ENCODE data around the gene FCAR. TPM values are rescaled to one million over a fixed set of nuclear protein-coding genes. Genes with fewer than 3 reads are reported as not detected.

Gene FCAR
- total and polyA plus RNA-seq, 5 donors from 2014 or later, result 0.21 TPM; not detected in 4

- H3K27ac ChIP-seq (ENCODE audit: insufficient read depth, low read length, poor library complexity, severe bottlenecking), result no peak overlapping the region
- no peak overlapping the region for H3K4me3 Mint-ChIP-seq
- ATAC-seq (ENCODE audit: low read depth in 2 of 2), result peak in 1 of 2 donors; percentile 25
These were observed 1.5 kb downstream of the FCAR start for GRCh38 chr19:54875506-54875905.

DNA sequence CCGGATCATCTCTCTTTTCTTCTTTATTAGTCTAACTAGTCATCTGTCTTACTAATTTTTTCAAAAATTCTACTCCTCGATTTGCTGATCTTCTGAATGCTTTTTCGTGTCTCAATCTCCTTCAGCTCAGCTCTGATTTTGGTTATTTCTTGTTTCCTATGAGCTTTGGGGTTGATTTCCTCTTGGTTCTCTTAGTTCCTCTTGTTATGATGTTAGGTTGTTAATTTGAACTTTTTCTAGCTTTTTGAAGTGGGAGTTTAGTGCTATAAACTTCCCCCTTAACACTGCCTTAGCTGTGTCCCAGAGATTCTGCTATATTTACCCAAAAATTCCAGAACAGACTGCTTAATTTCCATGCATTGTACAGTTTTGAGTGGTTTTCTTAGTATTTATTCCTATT lies 3.4 kb downstream of the FCAR start:
- Histone ChIP-seq H3K27ac (ENCODE audit: insufficient read depth, low read length, poor library complexity, severe bottlenecking) (no peak overlapping the region), H3K4me1 (ENCODE audit: control insufficient read depth, insufficient read depth, low read length, poor library complexity, severe bottlenecking) (no peaks in the 10 kb centered on the region), H3K4me3 (ENCODE audit: low read depth, low read length) (no peak overlapping the region), H3K27me3 (ENCODE audit: control insufficient read depth, insufficient read depth, low read length) (no peaks in the 10 kb centered on the region), H3K36me3 (ENCODE audit: control insufficient read depth, insufficient read depth, low read length) (no peaks in the 10 kb centered on the region), H3K9me3 (ENCODE audit: control insufficient read depth in 2 of 2, low read length in 2 of 2) (no peaks in the 10 kb centered on the region)
- H3K27ac Mint-ChIP-seq, result no peak overlapping the region
- no peaks in the 10 kb centered on the region for H3K4me1 Mint-ChIP-seq
- no peaks in the 10 kb centered on the region for H3K36me3 Mint-ChIP-seq
- ATAC-seq (ENCODE audit: low read depth in 2 of 2) (no peak), DNase-seq (no peak)
- peaks cover 14% of the 10 kb centered on the region for H3K27me3 Mint-ChIP-seq
- H3K4me3 Mint-ChIP-seq, result no peak overlapping the region
- peaks cover 0 to 3% (median 0%) of the 10 kb centered on the region in 7 donors for H3K9me3 Mint-ChIP-seq

More at GRCh38 chr19:54875506-54875905, 1.5 kb downstream of the FCAR start:
- peaks cover 0 to 3% (median 0%) of the 10 kb centered on the region in 7 donors for H3K9me3 Mint-ChIP-seq
- no peaks in the 10 kb centered on the region for H3K4me1 ChIP-seq (ENCODE audit: control insufficient read depth, insufficient read depth, low read length, poor library complexity, severe bottlenecking)
- no peak overlapping the region for H3K27ac Mint-ChIP-seq
- no peaks in the 10 kb centered on the region for H3K36me3 ChIP-seq (ENCODE audit: control insufficient read depth, insufficient read depth, low read length)
- peaks cover 11% of the 10 kb centered on the region for H3K27me3 Mint-ChIP-seq
- DNase-seq, result no peak
- no peak overlapping the region for H3K4me3 ChIP-seq (ENCODE audit: low read depth, low read length)
- H3K36me3 Mint-ChIP-seq, result no peaks in the 10 kb centered on the region
- no peaks in the 10 kb centered on the region for H3K4me1 Mint-ChIP-seq
- H3K27me3 ChIP-seq (ENCODE audit: control insufficient read depth, insufficient read depth, low read length), result no peaks in the 10 kb centered on the region
- no peaks in the 10 kb centered on the region for H3K9me3 ChIP-seq (ENCODE audit: control insufficient read depth in 2 of 2, low read length in 2 of 2)

- H3K4me1 Mint-ChIP-seq, result peaks cover 0 to 2% (median 0%) of the 10 kb centered on the region in 4 donors
- no peak for ATAC-seq (ENCODE audit: low read depth in 2 of 2)
- H3K27me3 ChIP-seq (ENCODE audit: control insufficient read depth, insufficient read depth, low read length), result no peaks in the 10 kb centered on the region
These were observed 7.8 kb downstream of the FCAR start for GRCh38 chr19:54881884-54882283.

GRCh38 chr19:54882758-54883157 lies 8.7 kb downstream of the FCAR start:
- Histone ChIP-seq H3K36me3 (ENCODE audit: control insufficient read depth, insufficient read depth, low read length) (no peaks in the 10 kb centered on the region), H3K4me3 (ENCODE audit: low read depth, low read length) (no peak overlapping the region), H3K4me1 (ENCODE audit: control insufficient read depth, insufficient read depth, low read length, poor library complexity, severe bottlenecking) (no peaks in the 10 kb centered on the region), H3K27ac (ENCODE audit: insufficient read depth, low read length, poor library complexity, severe bottlenecking) (no peak overlapping the region), H3K27me3 (ENCODE audit: control insufficient read depth, insufficient read depth, low read length) (no peaks in the 10 kb centered on the region), H3K9me3 (ENCODE audit: control insufficient read depth in 2 of 2, low read length in 2 of 2) (no peaks in the 10 kb centered on the region)
- Mint-ChIP-seq H3K4me3 (no peak overlapping the region), H3K27me3 (peaks cover 12% of the 10 kb centered on the region), H3K4me1 (peaks cover 0 to 2% (median 0%) of the 10 kb centered on the region in 4 donors), H3K27ac (peak overlapping the region in 1 of 3 donors; percentile 46), H3K36me3 (no peaks in the 10 kb centered on the region), H3K9me3 (peaks cover 0 to 1% (median 0%) of the 10 kb centered on the region in 7 donors)
- ATAC-seq (ENCODE audit: low read depth in 2 of 2) (no peak), DNase-seq (peak in 1 of 3 donors; percentile 52)

More at GRCh38 chr19:54881884-54882283, 7.8 kb downstream of the FCAR start:
- no peaks in the 10 kb centered on the region for H3K9me3 ChIP-seq (ENCODE audit: control insufficient read depth in 2 of 2, low read length in 2 of 2)
- no peak overlapping the region for H3K4me3 ChIP-seq (ENCODE audit: low read depth, low read length)
- Mint-ChIP-seq H3K36me3 (no peaks in the 10 kb centered on the region), H3K9me3 (peaks cover 0 to 3% (median 0%) of the 10 kb centered on the region in 7 donors), H3K27ac (no peak overlapping the region), H3K4me3 (no peak overlapping the region), H3K27me3 (peaks cover 17% of the 10 kb centered on the region)
- no peaks in the 10 kb centered on the region for H3K4me1 ChIP-seq (ENCODE audit: control insufficient read depth, insufficient read depth, low read length, poor library complexity, severe bottlenecking)
- no peaks in the 10 kb centered on the region for H3K36me3 ChIP-seq (ENCODE audit: control insufficient read depth, insufficient read depth, low read length)
- no peak for DNase-seq
- no peak overlapping the region for H3K27ac ChIP-seq (ENCODE audit: insufficient read depth, low read length, poor library complexity, severe bottlenecking)

DNA sequence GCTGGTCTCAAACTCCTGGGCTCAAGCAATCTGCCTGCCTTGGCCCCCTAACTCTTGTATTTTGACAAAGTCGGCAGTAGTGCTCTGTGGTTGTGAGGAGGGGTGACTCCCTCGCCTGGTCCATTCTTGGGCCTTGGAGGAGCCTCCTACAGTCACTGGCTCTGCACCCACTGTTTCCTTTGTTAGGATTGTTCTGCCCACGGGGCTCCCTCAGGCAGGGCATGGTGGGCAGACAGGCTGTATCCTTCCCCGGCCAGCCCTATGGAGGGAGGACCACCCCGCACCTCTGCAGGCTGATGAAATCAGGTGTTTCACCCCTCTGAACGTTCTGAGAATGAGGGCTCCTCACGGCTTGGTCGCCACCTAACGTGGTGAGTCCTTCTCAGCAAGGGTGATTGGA lies 9.2 kb downstream of the FCAR start:
- no peaks in the 10 kb centered on the region for H3K4me1 ChIP-seq (ENCODE audit: control insufficient read depth, insufficient read depth, low read length, poor library complexity, severe bottlenecking)
- no peak overlapping the region for H3K27ac ChIP-seq (ENCODE audit: insufficient read depth, low read length, poor library complexity, severe bottlenecking)
- peaks cover 12% of the 10 kb centered on the region for H3K27me3 Mint-ChIP-seq
- no peak overlapping the region for H3K4me3 Mint-ChIP-seq
- H3K4me3 ChIP-seq (ENCODE audit: low read depth, low read length), result no peak overlapping the region
- H3K36me3 Mint-ChIP-seq, result no peaks in the 10 kb centered on the region
- no peaks in the 10 kb centered on the region for H3K9me3 ChIP-seq (ENCODE audit: control insufficient read depth in 2 of 2, low read length in 2 of 2)
- peaks cover 0 to 1% (median 0%) of the 10 kb centered on the region in 7 donors for H3K9me3 Mint-ChIP-seq
- H3K36me3 ChIP-seq (ENCODE audit: control insufficient read depth, insufficient read depth, low read length), result no peaks in the 10 kb centered on the region
- no peaks in the 10 kb centered on the region for H3K27me3 ChIP-seq (ENCODE audit: control insufficient read depth, insufficient read depth, low read length)
- peaks cover 0 to 2% (median 0%) of the 10 kb centered on the region in 4 donors for H3K4me1 Mint-ChIP-seq
- no peak overlapping the region for H3K27ac Mint-ChIP-seq
- DNase-seq (no peak), ATAC-seq (ENCODE audit: low read depth in 2 of 2) (no peak)

DNA sequence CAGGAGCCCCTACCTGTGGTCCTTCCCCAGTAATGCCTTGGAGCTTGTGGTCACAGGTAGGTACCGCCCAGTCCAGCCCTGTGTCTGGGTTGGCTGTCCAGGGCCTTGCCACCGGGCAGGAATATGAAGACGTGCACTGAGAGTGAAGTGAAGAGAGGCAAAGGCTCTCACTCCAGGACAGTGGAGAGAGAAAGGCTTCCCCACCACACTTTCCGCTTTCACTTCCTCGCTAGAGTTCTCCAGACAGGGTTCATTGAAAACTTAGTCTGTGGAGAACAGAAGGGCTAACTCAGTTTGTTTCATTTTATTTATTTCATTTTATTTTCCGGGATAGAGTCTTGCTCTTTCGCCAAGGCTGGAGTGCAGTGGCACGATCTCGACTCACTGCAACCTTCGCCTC lies 14.2 kb downstream of the FCAR start:
- Histone ChIP-seq H3K27ac (ENCODE audit: insufficient read depth, low read length, poor library complexity, severe bottlenecking) (no peak overlapping the region), H3K9me3 (ENCODE audit: control insufficient read depth in 2 of 2, low read length in 2 of 2) (no peaks in the 10 kb centered on the region), H3K36me3 (ENCODE audit: control insufficient read depth, insufficient read depth, low read length) (no peaks in the 10 kb centered on the region), H3K4me3 (ENCODE audit: low read depth, low read length) (no peak overlapping the region), H3K27me3 (ENCODE audit: control insufficient read depth, insufficient read depth, low read length) (no peaks in the 10 kb centered on the region), H3K4me1 (ENCODE audit: control insufficient read depth, insufficient read depth, low read length, poor library complexity, severe bottlenecking) (no peaks in the 10 kb centered on the region)
- H3K27me3 Mint-ChIP-seq, result peaks cover 4% of the 10 kb centered on the region
- H3K4me3 Mint-ChIP-seq, result no peak overlapping the region
- no peak overlapping the region for H3K27ac Mint-ChIP-seq
- H3K9me3 Mint-ChIP-seq, result peaks cover 0 to 2% (median 0%) of the 10 kb centered on the region in 7 donors
- DNase-seq (no peak), ATAC-seq (ENCODE audit: low read depth in 2 of 2) (no peak)
- no peaks in the 10 kb centered on the region for H3K36me3 Mint-ChIP-seq
- no peaks in the 10 kb centered on the region for H3K4me1 Mint-ChIP-seq

DNA sequence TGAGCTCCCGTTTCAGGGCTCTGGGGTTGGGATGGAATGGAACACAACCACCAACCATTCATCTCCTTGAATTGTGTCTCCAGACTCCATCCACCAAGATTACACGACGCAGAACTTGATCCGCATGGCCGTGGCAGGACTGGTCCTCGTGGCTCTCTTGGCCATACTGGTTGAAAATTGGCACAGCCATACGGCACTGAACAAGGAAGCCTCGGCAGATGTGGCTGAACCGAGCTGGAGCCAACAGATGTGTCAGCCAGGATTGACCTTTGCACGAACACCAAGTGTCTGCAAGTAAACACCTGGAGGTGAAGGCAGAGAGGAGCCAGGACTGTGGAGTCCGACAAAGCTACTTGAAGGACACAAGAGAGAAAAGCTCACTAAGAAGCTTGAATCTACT lies 15.5 kb downstream of the FCAR start:
- ATAC-seq (ENCODE audit: low read depth in 2 of 2), result no peak

DNA sequence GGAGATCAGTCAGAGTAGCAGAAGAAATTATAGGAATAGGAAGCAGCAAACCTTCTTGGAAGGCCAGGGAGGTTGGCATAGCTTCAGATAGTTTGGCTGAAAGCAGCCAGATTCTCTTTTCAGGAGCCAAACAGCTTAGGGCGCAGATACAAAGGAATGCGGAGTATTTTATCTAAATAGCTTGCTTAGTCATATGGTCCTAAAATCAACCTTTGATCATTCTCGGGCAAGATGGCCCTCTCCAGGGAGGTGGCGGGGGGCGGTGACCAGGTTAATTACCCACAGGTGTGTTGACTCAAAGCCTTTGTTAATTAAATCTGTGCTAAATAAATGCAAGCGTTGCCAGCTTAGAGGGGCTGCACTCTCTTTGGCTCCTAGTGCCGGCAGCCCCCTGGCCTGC lies 19.4 kb downstream of the FCAR start:
- peaks cover 0 to 2% (median 0%) of the 10 kb centered on the region in 7 donors for H3K9me3 Mint-ChIP-seq
- no peak overlapping the region for H3K4me3 Mint-ChIP-seq
- H3K4me1 Mint-ChIP-seq, result no peaks in the 10 kb centered on the region
- H3K36me3 Mint-ChIP-seq, result no peaks in the 10 kb centered on the region
- ATAC-seq (ENCODE audit: low read depth in 2 of 2) (no peak), DNase-seq (no peak)
- no peaks in the 10 kb centered on the region for H3K9me3 ChIP-seq (ENCODE audit: control insufficient read depth in 2 of 2, low read length in 2 of 2)
- H3K36me3 ChIP-seq (ENCODE audit: control insufficient read depth, insufficient read depth, low read length), result no peaks in the 10 kb centered on the region
- H3K27ac Mint-ChIP-seq, result no peak overlapping the region
- no peaks in the 10 kb centered on the region for H3K27me3 ChIP-seq (ENCODE audit: control insufficient read depth, insufficient read depth, low read length)
- no peak overlapping the region for H3K27ac ChIP-seq (ENCODE audit: insufficient read depth, low read length, poor library complexity, severe bottlenecking)
- peaks cover 4% of the 10 kb centered on the region for H3K27me3 Mint-ChIP-seq
- no peak overlapping the region for H3K4me3 ChIP-seq (ENCODE audit: low read depth, low read length)
- H3K4me1 ChIP-seq (ENCODE audit: control insufficient read depth, insufficient read depth, low read length, poor library complexity, severe bottlenecking), result no peaks in the 10 kb centered on the region

More for the DNA sequence above, 15.5 kb downstream of the FCAR start:
- Mint-ChIP-seq H3K4me3 (no peak overlapping the region), H3K27me3 (peaks cover 4% of the 10 kb centered on the region), H3K4me1 (no peaks in the 10 kb centered on the region), H3K36me3 (no peaks in the 10 kb centered on the region), H3K9me3 (peaks cover 0 to 2% (median 0%) of the 10 kb centered on the region in 7 donors), H3K27ac (no peak overlapping the region)
- Histone ChIP-seq H3K4me1 (ENCODE audit: control insufficient read depth, insufficient read depth, low read length, poor library complexity, severe bottlenecking) (no peaks in the 10 kb centered on the region), H3K9me3 (ENCODE audit: control insufficient read depth in 2 of 2, low read length in 2 of 2) (no peaks in the 10 kb centered on the region), H3K27ac (ENCODE audit: insufficient read depth, low read length, poor library complexity, severe bottlenecking) (no peak overlapping the region), H3K27me3 (ENCODE audit: control insufficient read depth, insufficient read depth, low read length) (no peaks in the 10 kb centered on the region), H3K4me3 (ENCODE audit: low read depth, low read length) (no peak overlapping the region), H3K36me3 (ENCODE audit: control insufficient read depth, insufficient read depth, low read length) (no peaks in the 10 kb centered on the region)
- DNase-seq, result no peak
